HG02759 (cell line): ENCODE data around the gene PRKG2.

Experiments used
- ATAC-seq: cut with Tn5 transposase; IDR thresholded peaks from one replicate; pipeline ENCODE4 v1.9.1; 2021; ENCODE audit warnings: mild to moderate bottlenecking, moderate library complexity; ENCODE audit not compliant: unreplicated experiment

Gene PRKG2

GRCh38 chr4:81040012-81040659 lies 174.9 kb downstream of the PRKG2 start:
- no peak for ATAC-seq

- ATAC-seq, result no peak
These were observed 175.6 kb downstream of the PRKG2 start for GRCh38 chr4:81039351-81039972.

GRCh38 chr4:81038636-81039350 lies 176.2 kb downstream of the PRKG2 start:
- ATAC-seq, result no peak
